Fibroblast of mammary gland (primary cell): ENCODE measurements around the gene ASPN.

ENCODE experiments used
- DNase-seq: peaks from one replicate; pipeline ENCODE4 v3.0.0-alpha.2; 2010; ENCODE audit warnings: low read depth
- H3K4me3 ChIP-seq: 2 replicates; pipeline ENCODE4 v1.5.1; 2011; ENCODE audit warnings: low read depth, mild to moderate bottlenecking, low read length, moderate library complexity; ENCODE audit not compliant: control insufficient read depth
- CTCF ChIP-seq: conservative IDR thresholded peaks from 2 replicates; pipeline ENCODE4 v1.5.1; 2011; ENCODE audit warnings: low read depth, low read length, inconsistent platforms; ENCODE audit not compliant: control insufficient read depth, insufficient read depth

Gene ASPN

GRCh38 chr9:92516521-92516920 lies 34.2 kb upstream of the ASPN start:
- no peak for TF ChIP-seq CTCF
- no peak overlapping the region for H3K4me3 ChIP-seq
- DNase-seq, result no peak

- TF ChIP-seq CTCF, result no peak
- no peak overlapping the region for H3K4me3 ChIP-seq
- no peak for DNase-seq
These were observed 32.3 kb upstream of the ASPN start for GRCh38 chr9:92514635-92515034.

- no peak overlapping the region for H3K4me3 ChIP-seq
- no peak for TF ChIP-seq CTCF
- DNase-seq, result no peak
These were observed 31.0 kb upstream of the ASPN start for GRCh38 chr9:92513349-92513748.

GRCh38 chr9:92512622-92513021 lies 30.3 kb upstream of the ASPN start:
- no peak for TF ChIP-seq CTCF
- H3K4me3 ChIP-seq, result no peak overlapping the region
- DNase-seq, result no peak

GRCh38 chr9:92510747-92511146 lies 28.4 kb upstream of the ASPN start:
- no peak for DNase-seq
- TF ChIP-seq CTCF, result no peak
- H3K4me3 ChIP-seq, result no peak overlapping the region

- no peak for TF ChIP-seq CTCF
- DNase-seq, result no peak
- no peak overlapping the region for H3K4me3 ChIP-seq
These were observed 26.7 kb upstream of the ASPN start for GRCh38 chr9:92509050-92509449.
